HCT116 (cell line): ENCODE measurements around the gene AR.

ENCODE experiments used
- CTCF ChIP-seq, 3 experiments: fragments of 200-600 bp in 1 of 3; sonication (generic) in 1 of 3; IDR thresholded peaks in 2 of 3; conservative IDR thresholded peaks in 1 of 3; 2 replicates each; pipeline ENCODE4 v1.5.1; 2012 to 2017; ENCODE audit warnings: low read depth in 2 of 3, low read length in 2 of 3, antibody characterized with exemption in 1 of 3, borderline replicate concordance in 1 of 3, control low read depth in 1 of 3, mild to moderate bottlenecking in 1 of 3, mixed read lengths in 1 of 3, mixed run types in 1 of 3, moderate library complexity in 1 of 3; ENCODE audit not compliant: insufficient read depth in 1 of 3
- EZH2 ChIP-seq: fragments of 200-600 bp; sonication (generic); IDR thresholded peaks from 2 replicates; pipeline ENCODE4 v1.6.1; 2017; ENCODE audit warnings: antibody characterized with exemption, mixed run types
- FOSL1 ChIP-seq: IDR thresholded peaks from 2 replicates; pipeline ENCODE4 v1.6.1; 2012; ENCODE audit warnings: low read depth
- POLR2AphosphoS5 ChIP-seq: IDR thresholded peaks from 2 replicates; pipeline ENCODE4 v1.6.1; 2011; ENCODE audit warnings: mild to moderate bottlenecking, low read depth, low read length, moderate library complexity
- RAD21 ChIP-seq: IDR thresholded peaks from 2 replicates; pipeline ENCODE4 v1.6.1; 2012; ENCODE audit warnings: low read depth, mild to moderate bottlenecking
- TF ChIP-seq, protein P1 (sequence below): IDR thresholded peaks from 2 replicates; pipeline ENCODE4 v1.6.1; 2012

DNA sequence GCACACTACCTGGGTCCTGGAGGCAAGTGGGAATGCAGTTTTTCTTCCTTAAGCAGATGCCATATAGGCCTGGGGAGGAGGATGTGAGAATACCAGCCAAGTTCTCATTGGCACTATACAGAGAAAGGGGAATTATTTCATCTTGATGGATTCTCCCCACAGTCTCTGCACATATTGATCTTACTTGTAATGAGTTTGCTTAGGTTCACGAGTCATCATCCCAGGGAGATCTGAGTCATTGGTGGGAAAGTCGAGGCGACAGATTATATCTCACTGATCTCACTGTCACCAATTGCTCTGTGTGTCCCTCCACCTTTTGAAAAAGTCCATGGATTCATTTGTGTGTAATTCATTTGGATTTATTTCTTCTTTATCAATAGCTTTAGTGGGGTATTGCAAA lies 156.8 kb downstream of the AR start:
- TF ChIP-seq CTCF (IDR thresholded peaks at IDR 0.05 in 2 of 3, conservative IDR thresholded peaks at IDR 0.05 in 1 of 3; ENCODE audit: borderline replicate concordance in 1 of 3, insufficient read depth in 1 of 3, low read depth in 2 of 3, low read length in 2 of 3) (no peak), EZH2 (no peak), FOSL1 (no peak), RAD21 (no peak), POLR2AphosphoS5 (no peak)
- TF ChIP-seq, protein P1, sequence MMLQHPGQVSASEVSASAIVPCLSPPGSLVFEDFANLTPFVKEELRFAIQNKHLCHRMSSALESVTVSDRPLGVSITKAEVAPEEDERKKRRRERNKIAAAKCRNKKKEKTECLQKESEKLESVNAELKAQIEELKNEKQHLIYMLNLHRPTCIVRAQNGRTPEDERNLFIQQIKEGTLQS: no peak
